CD4-positive, alpha-beta T cell treated with Interleukin-4 for 4 hours (primary cell): ENCODE data around the gene TFB2M.
"Not testable (repeated sequence)": the region's sequence is repeated elsewhere in the genome, so short reads cannot be mapped to it uniquely, and the experiment has no call there.

Experiments
- DNase-seq: peaks from one replicate; pipeline ENCODE4 v3.0.0-alpha.2; 2020

Gene TFB2M

GRCh38 chr1:246582301-246583055, 16.4 kb upstream of the TFB2M start:
- DNase-seq = no peak

GRCh38 chr1:246580497-246581370, 14.7 kb upstream of the TFB2M start:
- no peak for DNase-seq

- DNase-seq = no peak
These were observed 13.8 kb upstream of the TFB2M start for GRCh38 chr1:246579818-246580217.

GRCh38 chr1:246577720-246578106, 11.7 kb upstream of the TFB2M start:
- no peak for DNase-seq

GRCh38 chr1:246577082-246577719, 11.1 kb upstream of the TFB2M start:
- DNase-seq = peak; percentile 52

- no peak for DNase-seq
These were observed 10.6 kb upstream of the TFB2M start for GRCh38 chr1:246576709-246577032.

GRCh38 chr1:246573491-246573890, 7.4 kb upstream of the TFB2M start:
- DNase-seq = no peak

- DNase-seq = no peak
These were observed 6.7 kb upstream of the TFB2M start for GRCh38 chr1:246572785-246573184.

- no peak for DNase-seq
These were observed 5.9 kb upstream of the TFB2M start for GRCh38 chr1:246571953-246572352.

- peak; percentile 44 for DNase-seq
These were observed 5.2 kb upstream of the TFB2M start for GRCh38 chr1:246571309-246571708.

GRCh38 chr1:246569248-246570238, 3.5 kb upstream of the TFB2M start:
- peak; percentile 71 for DNase-seq

GRCh38 chr1:246567646-246568235, 1.7 kb upstream of the TFB2M start:
- DNase-seq = no peak

GRCh38 chr1:246566813-246567645, 968 bp upstream of the TFB2M start:
- DNase-seq = no peak

GRCh38 chr1:246565751-246566127, 322 bp downstream of the TFB2M start:
- DNase-seq = no peak

- no peak for DNase-seq
These were observed 966 bp downstream of the TFB2M start for GRCh38 chr1:246564839-246565750.

- DNase-seq = not testable (repeated sequence)
These were observed 5.2 kb downstream of the TFB2M start for GRCh38 chr1:246560833-246561232.

- DNase-seq = no peak
These were observed 6.8 kb downstream of the TFB2M start for GRCh38 chr1:246559310-246559709.

- DNase-seq = no peak
These were observed 8.0 kb downstream of the TFB2M start for GRCh38 chr1:246558041-246558440.

GRCh38 chr1:246554201-246554600, 11.9 kb downstream of the TFB2M start:
- DNase-seq = no peak

GRCh38 chr1:246552110-246552509, 14.0 kb downstream of the TFB2M start:
- DNase-seq = no peak
